PFSK-1 (cell line): ENCODE results near the gene KCNQ1.

Experiments used
- POLR2AphosphoS5 ChIP-seq: IDR thresholded peaks from 2 replicates; pipeline ENCODE4 v1.6.1; 2012; ENCODE audit warnings: low read depth, mild to moderate bottlenecking, control low read depth, low read length, moderate library complexity
- TAF1 ChIP-seq: IDR thresholded peaks from 2 replicates; pipeline ENCODE4 v1.6.1; 2012; ENCODE audit warnings: low read length, control low read depth, borderline replicate concordance; ENCODE audit not compliant: insufficient read depth
- TF ChIP-seq, protein P1 (sequence below), 2 experiments: IDR thresholded peaks; 2 replicates each; pipeline versions ENCODE4 v1.6.1 to v1.8.0; 2011 to 2012; ENCODE audit warnings: low read depth in 2 of 2, low read length in 2 of 2, control low read depth in 1 of 2, inconsistent platforms in 1 of 2, mild to moderate bottlenecking in 1 of 2, moderate library complexity in 1 of 2; ENCODE audit not compliant: insufficient read depth in 1 of 2

DNA sequence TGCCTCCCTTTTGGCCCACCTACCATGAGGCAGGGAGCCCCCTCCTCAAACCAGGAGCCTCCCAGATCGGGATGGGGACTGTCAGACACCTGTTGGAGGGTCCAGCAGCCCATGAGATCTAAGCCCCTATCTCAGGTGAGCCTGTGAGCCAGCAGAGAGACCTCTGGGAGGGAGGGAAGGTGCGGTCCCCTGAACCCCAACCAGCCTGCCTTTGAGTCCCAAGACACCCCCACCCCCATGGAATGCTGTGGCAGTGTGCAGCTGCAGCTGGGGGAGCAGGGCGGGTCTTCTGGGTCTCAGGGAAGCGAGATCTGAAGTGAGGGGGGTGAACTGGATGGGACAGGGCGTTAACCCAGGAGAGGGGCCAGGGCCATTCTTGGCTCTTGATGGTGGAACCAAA, 442.1 kb downstream of the KCNQ1 start:
- no peak for TF ChIP-seq TAF1
- TF ChIP-seq POLR2AphosphoS5 = no peak
- TF ChIP-seq, protein P1, sequence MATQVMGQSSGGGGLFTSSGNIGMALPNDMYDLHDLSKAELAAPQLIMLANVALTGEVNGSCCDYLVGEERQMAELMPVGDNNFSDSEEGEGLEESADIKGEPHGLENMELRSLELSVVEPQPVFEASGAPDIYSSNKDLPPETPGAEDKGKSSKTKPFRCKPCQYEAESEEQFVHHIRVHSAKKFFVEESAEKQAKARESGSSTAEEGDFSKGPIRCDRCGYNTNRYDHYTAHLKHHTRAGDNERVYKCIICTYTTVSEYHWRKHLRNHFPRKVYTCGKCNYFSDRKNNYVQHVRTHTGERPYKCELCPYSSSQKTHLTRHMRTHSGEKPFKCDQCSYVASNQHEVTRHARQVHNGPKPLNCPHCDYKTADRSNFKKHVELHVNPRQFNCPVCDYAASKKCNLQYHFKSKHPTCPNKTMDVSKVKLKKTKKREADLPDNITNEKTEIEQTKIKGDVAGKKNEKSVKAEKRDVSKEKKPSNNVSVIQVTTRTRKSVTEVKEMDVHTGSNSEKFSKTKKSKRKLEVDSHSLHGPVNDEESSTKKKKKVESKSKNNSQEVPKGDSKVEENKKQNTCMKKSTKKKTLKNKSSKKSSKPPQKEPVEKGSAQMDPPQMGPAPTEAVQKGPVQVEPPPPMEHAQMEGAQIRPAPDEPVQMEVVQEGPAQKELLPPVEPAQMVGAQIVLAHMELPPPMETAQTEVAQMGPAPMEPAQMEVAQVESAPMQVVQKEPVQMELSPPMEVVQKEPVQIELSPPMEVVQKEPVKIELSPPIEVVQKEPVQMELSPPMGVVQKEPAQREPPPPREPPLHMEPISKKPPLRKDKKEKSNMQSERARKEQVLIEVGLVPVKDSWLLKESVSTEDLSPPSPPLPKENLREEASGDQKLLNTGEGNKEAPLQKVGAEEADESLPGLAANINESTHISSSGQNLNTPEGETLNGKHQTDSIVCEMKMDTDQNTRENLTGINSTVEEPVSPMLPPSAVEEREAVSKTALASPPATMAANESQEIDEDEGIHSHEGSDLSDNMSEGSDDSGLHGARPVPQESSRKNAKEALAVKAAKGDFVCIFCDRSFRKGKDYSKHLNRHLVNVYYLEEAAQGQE (IDR thresholded peaks at IDR 0.05; ENCODE audit: insufficient read depth in 1 of 2, low read depth in 2 of 2, low read length in 2 of 2) = no peak
